NCI-H128 (cell line): ENCODE results near the gene TRAF3IP1.

ENCODE experiments used
- DNase-seq: peaks from one replicate; lab custom pipeline; 2025; ENCODE audit not compliant: unreplicated experiment; lab: John Stamatoyannopoulos, UW

Gene TRAF3IP1

DNA sequence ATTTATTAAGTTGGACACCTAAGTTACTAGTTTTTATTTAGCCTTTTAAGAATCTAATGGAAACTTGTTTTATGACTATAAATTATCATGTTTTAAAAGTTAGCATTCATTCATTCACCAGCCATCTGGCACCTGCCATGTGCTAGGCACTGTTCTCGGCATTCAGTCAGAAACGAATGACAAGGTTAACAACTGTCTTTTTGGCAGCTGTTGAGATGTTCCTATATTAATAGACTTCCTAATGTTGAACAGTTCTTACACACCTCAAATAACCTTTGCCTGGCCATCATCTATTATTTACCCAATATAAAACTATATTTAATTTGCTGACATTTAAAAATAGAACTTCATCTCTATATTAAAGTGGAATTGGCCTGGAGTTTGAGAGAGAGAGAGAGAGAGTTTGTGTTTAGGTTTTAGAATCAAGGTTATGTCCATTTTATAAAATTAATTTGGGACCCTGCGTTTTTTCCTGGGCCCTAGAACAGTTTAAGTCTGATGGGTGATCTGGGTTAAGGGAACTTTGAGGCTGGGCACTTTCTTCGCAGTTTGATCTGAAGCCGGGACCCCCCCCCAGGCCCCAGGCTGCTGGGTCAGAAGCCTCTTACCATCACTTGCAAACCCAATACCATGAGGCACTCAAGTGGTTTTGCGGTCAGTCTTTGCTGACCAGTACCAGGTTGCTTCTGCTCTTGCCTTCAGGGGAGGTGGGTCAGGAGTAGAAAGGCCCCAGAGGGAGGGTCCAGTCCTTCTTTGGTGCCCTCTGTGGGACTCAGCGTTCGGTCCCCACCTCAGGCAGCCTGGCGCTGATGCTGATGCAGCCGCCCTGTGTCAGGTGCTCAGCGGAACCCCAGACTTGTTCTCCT lies 58.1 kb downstream of the TRAF3IP1 start:
- no peak for DNase-seq

DNA sequence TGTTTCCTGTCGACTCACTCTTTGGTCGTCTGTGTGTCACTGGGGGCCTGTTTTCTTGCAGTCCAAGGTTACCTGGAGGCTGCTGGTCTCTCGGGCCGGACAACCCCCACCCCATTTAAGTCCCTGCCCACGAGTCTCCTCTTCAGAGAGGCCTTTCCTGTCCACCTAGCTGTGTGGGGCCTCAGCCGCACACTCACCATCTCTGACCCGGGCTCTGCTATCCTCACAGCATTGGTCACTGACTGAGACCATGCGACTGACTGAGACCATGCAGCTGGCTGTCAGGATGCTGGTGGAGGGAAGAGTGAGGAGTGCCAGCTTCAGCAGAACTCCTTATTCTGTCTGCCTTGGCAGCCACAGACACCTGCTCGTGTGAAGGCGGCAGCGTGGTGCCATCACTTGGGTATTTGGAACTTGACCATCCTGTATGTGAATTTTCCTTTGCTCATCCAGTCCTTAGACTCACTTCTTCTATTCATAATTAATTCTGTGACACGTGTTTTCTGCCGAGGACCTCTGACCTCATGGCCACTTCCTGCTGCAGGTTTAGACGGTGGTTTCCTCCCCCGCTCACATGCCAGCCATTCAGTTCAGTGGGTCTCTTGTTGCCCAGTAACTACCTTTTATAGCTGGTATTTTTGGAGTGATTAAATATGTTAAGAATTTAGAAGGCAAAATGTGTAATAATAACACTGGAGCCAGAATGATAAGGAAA lies 58.9 kb downstream of the TRAF3IP1 start:
- no peak for DNase-seq

DNA sequence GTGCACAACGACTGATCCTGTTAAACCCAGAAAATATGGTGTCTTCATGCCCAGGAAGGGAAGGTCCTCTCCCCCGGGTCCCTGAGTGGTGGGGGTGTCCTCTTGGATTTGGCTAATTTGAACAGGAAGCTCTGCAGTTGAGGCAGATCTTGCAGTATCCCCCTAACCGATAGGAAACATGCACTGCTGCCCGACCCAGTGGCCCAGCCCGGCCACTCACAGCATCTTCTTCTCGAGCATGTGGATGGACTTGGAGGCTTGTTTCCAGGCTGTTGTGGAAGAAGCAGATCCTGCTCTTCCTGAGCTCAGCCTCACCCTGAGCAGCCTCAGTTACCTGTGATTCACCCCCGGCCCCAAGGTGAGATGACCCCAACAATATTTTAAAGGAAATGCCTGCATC lies 60.0 kb downstream of the TRAF3IP1 start:
- DNase-seq: no peak

DNA sequence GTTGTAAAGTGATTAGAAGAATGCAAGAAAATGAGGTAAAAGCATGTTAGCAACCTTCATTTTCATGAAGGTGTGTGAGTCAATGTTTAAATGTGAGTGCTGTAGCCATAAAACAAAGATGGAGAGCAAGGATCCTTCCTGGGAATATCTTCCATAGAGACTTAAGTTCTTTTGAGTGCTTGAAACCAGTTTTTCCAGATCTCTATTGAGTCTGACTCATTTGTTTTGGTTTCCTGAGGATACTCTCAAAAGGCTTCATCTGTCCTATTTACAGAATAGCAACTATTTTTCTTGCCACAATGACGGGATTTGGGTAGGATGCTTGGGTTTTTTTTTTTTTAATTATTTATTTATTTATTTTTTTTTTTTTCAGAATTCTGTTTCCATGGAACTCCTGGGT lies 60.5 kb downstream of the TRAF3IP1 start:
- DNase-seq: no peak

DNA sequence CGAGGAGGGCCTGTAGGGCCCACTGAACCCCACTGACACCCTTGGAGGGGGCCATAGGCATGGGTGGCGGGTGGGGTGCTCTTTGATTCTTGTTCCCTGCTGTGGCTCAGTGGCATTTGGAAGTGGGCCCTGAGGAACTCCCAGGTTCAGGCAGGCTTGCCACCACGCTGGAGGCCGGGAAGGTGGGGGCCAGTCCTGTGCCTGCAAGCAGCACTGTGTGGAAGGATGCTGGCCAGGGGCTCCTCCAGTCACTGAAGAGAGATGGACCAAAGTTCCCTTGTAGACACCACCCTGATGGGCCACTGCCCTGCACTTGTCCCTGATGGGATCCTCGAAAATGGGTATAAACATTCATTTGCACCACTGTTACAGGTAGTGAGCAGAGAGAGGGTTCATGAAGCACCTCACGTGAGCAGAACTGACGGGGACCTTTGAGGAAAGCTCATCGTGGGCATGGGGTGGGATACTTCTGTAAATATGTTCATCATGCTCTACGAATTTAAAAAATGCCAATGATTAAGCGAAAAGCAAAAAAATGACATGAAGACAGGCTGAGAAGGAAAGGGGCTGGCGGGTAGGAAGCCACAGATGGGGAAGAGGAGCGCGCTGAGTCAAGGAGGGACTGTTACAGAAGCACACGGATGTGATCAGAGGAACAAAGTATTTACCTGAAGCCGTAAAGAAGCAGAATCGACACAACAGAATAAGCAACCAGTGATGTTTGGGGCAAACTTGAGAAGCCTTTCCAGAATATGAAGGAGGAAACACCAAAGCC lies 61.2 kb downstream of the TRAF3IP1 start:
- no peak for DNase-seq

DNA sequence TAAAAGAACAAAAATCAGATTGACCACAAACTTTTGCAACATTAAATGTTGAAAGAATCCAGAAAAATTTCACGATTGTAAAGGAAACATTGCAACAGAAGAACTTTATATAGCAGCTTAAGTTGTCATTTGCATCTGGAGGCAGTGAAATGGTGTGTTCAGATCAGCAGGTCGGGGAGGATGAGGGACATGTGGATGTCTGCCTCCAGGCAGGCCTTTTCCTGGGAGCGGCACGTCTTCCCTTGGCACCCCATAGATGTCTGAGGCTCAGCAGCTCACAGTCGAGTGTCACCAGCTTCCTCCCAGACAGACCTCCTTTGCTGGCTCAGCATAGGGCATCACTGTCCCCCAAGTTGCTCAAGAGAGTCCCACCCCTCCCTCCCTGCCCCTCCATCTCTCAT lies 62.1 kb downstream of the TRAF3IP1 start:
- DNase-seq: no peak

DNA sequence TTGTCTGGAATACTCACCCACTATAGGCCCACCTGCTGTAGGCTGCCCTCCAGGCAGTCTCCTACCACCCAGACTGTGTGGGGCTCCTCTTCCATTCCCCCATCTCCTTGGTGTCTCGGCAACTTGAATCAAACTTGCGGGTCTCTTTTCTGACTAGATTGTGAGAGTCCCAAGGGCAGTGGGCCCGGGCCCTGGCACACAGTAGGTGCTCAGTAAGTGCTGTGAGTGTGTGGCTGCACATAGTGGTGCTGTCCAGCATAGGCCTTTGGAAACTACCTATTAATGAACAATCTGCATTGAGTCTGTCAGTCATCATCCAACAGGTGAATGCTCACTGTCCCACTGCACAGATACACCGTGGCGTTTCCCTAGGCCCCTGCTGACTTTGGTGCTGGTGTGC lies 62.8 kb downstream of the TRAF3IP1 start:
- no peak for DNase-seq

DNA sequence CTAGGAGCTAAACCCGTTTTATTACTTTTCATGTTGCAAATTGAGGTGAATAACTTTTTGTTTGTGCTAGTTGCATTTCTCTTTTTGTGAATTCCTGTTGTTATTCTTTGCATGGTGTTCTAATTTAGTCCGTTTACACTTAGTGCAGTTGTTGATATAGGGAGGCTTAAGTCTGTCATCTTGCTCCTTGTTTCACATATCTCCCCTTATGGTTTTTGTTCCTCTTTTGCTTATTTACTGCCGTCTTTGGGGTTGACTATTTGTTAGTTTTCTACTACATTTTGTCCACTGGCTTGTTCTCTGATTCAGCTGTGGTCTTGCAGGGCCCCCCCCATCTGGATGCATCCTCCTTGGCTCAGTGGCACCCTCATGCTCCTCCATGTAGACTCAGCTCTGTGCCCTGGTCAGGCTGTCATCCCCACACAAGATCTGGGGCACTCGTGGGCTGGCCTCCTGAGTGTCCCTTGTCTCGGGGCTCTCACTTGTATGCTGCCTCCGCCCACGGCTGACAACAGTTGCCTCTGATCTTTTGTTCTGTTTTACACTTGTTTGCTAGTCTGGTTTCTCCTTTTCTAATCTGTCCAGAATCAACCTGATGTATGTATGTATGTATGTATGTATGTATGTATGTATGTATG lies 63.5 kb downstream of the TRAF3IP1 start:
- no peak for DNase-seq

DNA sequence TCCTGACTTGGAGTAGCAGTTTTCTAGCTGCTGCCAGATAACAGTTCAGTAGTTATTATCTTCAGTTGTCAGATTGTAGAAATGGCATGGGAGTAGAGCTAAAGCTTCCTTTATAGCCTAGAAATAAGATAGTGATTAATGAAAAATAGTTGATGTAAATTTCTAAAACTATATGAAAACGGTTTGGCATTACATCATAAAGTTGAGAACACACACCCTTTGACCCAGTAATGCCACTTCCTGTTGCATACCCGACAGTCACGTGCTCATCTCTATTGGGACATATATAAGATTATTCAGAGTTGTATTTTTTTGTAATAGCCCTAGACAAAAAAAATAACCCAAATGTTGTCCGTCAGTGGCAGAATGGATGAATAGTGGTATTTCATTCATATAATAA lies 67.0 kb downstream of the TRAF3IP1 start:
- DNase-seq: no peak

DNA sequence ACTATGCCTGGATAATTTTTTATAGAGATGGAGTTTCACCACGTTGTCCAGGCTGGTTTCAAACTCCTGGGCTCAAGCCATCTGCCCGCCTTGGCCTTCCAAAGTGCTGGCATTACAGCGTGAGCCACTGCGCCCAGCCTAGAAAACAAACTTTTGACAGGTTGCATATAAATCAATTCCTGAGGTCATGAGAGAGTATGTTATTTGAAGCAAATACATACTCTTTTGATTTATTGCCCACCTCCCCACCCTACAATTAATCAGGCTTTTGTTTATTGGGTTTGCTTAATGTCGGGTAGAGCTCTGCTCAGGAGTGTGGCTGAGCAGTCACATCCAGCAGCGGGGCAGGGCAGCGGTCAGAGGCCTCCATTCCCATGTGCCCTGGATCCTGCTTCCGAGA lies 68.5 kb downstream of the TRAF3IP1 start:
- DNase-seq: no peak

DNA sequence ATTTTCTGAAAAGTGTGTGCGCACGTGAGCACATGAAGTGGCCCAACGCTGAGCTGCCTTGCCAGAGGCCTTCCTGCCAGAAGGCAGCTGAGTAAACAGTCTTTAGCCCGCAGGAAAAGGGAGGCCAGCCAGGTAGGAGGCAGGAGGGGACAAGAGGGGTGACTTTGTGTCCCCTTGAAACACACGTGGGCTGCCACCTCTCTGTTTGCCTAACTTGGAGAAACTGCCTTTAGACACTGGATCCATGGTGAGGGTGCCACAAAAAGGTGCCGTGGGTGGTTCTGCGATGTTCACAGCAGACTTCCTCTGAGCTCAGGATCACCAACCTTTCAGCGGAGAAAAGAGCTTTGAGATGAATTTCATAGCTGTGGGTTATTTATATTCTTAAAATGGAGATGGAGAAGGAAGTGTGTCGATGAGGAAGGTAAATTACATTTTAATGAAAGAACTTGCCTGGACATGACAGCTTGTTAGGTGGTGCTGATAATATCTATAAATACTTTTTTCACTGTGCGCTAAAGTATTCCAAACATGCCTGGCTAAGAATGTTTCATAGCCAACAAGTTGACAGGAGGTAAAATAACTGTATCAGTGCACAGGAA lies 69.8 kb downstream of the TRAF3IP1 start:
- no peak for DNase-seq

DNA sequence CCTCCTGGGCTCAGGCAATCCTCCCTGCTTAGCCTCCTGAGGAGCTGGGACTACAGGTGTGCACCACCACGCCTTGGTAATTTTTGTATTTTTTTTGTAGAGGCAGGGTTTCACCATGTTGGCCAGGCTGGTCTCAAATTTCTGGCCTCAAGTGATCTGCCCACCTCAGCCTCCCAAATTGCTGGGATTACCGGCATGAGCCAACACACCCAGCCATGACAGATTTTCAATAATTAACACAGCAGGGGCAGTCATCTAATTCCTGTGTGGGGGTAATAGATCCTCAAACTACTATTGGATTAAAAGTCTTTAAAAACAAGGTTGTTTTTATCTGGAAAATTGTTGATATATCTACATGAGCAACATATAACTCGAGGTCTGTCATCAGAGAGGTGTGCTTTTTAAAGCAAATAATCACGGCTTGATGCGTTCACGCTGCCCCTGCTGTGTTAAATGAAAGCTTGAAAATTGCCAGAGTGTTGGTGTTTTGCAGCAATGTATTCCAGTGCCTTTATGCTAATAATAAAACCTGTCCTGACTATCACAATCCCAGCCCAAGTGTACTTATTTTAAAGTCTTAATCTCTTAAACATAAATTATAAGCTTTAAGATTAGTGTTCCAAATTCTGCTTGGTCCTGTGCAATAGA lies 70.8 kb downstream of the TRAF3IP1 start:
- DNase-seq: no peak

DNA sequence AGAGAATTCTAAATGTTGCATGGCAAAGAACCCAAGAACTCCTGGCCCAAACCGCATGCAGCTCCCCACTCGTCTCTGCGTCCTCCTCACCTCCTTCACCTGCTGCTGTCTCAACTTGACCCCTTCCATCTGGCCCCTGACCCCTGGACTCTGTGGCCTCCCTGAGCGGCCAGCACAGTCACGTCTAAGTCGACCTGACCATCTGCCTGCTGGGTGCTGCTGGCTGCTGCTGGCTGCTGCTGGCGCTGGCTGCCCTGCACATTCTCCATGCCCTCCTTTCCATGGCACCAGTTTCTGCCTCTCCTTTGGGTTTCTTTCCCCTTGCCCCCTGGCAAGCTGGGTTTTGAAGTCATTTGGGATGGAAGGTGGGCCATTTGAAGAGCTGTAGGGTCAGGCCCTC lies 76.3 kb downstream of the TRAF3IP1 start:
- no peak for DNase-seq

DNA sequence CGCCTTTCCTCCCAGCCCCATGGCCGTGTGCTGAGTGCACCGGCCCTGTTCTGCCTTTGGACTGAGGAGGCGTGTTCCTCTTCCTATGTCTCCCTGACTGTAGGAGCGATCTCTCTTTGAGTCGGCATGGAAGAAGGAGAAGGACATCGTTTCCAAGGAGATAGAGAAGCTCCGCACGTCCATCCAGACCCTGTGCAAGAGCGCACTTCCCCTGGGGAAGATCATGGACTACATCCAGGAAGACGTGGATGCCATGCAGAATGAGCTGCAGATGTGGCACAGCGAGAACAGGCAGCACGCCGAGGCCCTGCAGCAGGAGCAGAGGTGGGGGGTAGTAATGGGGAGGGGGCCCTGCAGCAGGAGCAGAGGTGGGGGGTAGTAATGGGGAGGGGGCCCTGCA lies 77.0 kb downstream of the TRAF3IP1 start:
- no peak for DNase-seq

DNA sequence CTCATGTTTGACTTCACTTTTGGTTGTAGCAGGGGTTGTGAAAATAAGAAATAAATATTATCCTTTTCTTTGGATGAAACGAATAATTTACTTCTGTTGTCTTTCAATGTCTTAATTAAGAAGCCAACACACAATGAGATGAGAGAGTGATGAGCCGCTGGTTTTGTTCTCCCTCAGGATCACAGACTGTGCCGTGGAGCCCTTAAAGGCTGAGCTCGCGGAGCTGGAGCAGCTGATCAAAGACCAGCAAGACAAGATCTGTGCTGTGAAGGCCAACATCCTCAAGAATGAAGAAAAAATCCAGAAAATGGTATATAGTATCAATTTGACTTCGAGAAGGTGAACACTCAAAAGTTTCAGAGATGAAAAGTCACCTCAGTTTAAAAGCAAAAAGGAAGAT lies 78.3 kb downstream of the TRAF3IP1 start:
- no peak for DNase-seq

DNA sequence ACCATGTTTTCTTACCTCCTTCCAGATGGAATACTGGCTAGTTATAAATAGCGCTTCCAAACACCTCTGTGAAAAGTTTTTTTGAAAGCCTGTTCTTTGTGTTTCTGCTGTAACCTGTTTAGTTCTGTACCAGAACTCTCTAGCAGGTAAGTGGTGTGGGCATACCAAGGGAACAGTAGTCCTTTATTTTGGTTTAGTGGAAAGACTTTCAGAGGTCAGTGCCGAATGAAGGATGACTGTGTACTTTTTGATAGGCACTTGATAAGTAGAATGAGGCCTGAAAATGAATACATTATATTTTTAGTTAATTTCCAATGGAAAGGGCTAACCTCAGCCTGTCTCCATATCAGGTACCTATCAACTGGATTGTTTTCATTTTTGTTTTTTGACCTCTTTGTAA lies 78.8 kb downstream of the TRAF3IP1 start:
- DNase-seq: no peak

DNA sequence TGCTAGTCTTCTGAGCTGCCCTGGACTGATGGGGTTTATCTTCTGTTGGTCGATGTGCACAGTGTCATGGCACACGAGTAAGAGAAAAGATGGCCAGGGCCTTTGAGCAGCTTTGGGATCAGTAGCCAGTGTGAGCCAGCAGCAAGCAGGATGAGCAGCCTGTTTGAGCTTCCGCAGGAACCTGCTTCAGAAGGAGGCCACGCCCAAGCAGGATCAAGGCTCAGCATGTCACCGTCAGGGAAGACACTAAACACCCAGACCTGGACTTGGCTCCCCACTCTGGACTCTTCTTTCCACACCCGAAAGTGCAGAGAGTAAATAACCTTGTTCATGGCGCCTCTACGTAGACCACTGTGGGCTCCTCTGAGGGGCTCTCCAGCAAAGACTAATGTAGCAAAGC lies 81.2 kb downstream of the TRAF3IP1 start:
- DNase-seq: no peak

DNA sequence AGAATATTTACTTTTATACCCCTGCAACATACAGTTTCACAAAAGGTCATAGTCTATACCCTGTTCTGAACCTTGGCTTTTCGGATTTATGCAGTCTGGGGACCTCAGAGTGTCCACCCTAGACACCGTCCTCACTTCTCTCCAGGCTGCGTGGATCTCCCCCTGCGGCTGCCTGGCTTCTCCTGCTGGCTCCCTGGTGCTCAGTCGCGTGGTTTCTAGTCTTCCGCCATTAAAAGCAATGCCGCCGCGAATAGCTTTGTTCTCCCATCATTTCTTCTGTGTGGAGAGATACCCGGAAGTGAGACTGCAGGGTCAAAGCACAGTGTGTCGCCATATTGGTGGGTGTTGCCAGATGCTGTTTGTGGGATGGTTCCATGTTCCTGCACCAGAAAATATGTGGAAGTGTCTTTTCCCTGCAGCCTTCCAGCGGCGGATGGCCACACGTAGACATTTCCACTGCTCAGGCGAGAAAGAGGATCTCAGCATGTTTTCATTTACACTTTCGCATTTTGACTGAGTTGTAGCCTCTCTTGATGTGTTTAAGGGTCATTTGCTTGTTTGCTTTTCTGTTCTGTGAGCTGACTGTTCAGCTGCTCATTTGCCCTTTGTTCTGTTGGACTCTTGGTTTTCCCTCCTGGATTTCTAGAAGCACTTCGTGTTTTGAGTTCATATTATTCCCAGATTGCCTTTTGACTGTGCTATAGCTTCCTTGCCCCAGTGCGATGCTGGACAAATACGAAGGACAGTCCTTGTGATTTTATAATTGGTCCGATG lies 83.5 kb downstream of the TRAF3IP1 start:
- DNase-seq: no peak

DNA sequence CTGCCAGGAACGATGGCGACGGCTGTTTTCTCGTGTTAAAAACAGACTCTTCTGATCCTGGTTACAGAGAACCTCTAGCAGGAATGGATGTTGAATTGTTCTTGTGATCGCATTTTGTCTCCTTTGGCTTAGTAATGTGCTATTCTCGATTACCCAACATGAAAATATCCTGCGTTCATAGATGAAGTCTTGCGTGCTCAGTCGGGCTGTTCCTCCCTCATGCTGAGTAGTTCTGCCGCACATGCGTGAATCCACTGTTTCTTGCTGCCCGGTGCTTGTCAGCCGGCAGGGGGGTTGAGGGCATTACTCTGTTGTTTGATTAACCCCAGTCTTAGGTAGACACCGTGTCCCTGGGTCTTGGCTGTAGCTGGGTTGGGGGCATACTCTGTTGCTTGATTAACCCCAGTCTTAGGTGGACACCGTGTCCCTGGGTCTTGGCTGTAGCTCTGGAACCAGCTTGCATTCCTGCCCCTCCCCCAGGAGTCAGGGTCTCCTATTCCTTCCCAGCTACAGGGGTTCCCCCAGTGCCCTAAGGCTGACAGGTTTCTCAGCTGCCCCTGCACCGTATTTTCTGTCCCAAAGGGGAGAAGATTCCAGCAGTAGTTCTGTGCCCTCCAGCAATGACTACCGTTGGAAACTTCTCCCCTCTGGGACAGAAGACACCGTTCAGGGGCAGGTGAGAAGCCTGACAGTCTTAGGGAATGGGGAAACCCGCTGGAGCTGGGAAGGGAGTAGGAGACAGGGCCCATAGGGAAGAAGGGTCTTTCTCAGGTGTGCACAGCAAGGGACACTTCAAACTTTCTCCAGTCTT lies 84.3 kb downstream of the TRAF3IP1 start:
- DNase-seq: no peak
